ENCODE data around the gene GOLT1B.

Gene GOLT1B

DNA sequence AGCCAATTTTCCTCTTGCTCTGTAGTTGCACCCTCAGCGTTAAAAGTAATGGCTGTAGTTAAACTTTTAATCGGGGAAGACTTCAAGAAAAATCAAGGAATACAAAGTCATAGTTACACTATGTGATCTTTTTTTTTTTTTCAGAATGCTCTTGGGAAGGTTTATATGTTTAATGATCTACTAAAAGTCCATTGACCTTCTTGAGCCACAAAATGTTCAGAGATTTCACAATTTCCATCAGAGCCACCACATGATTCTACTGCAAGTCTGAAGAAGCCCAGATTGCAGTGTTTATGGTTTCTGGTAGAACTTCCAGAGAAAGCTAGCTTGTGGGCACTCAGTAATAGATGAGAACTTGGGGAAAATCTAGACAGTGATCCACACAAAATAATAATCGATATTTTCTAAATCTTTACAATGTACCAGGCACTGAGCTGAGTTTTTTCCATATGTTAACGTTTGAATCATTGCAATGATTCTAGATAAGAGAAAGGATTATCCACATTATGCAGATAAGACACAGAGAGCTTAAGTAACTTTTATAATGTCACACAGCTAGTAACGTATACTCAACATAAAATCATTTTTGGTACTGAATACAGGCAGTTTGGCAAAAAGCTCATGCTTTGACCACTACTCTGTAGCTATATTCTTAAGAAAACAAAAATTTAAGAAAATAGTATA lies 64.8 kb downstream of the GOLT1B start:
- no peak for DNase-seq (ENCODE audit: low spot score)

DNA sequence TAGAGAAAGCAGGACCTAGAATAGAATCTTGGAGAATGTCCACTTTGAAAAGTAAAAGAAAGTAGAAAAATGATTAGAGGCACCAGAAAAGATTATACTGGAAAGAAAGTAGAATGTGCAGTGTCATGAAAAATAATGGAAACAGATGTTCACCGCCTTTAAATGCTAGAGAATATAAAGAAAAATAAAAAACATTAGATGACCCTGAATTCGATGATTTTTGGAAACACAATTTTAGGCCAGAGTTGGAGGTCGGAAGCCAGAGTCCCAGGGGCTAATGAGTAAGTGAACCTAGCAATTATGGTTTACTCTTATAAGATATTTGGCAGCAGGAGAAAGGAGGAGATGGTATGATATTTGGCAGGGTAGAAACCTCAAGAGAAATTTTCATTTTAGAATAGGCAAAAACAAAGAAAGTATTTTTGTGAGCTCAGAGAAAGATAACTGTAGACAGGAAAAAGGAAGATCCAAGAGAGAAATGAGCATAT lies 65.4 kb downstream of the GOLT1B start:
- no peak for DNase-seq (ENCODE audit: low spot score)
